Activated CD4-positive, CD25-positive, alpha-beta regulatory T cell (primary cell): Measurements from ENCODE around the gene ATG5.

ENCODE experiments used
- DNase-seq, 4 experiments: peaks; one replicate each; lab custom pipeline; 2025; lab: John Stamatoyannopoulos, UW

Gene ATG5

DNA sequence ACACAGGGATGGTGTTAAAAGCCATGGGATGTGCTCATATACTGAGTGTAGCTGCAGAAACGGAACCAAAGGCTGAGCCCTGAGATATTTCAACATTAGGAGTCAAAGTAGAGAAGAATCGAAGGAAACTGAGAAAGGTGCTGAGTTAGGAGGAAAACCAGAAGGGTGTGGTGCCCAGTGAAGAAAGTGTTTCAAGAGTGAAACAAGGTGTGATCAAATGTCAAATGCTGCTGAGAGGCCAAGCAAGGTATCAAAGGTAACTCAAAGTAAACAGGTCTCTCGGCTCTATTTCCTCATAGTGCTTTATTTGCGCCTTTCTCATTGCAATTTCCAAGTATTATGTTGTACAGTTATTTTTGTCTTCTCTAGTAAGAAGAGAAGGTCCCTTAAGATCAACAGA is 145.4 kb downstream of the ATG5 start:
- DNase-seq: no peak

GRCh38 chr6:106178900-106179299 is 146.7 kb downstream of the ATG5 start:
- no peak for DNase-seq

GRCh38 chr6:106177786-106178185 is 147.8 kb downstream of the ATG5 start:
- no peak for DNase-seq

GRCh38 chr6:106173124-106173879 is 152.3 kb downstream of the ATG5 start:
- DNase-seq: no peak

DNA sequence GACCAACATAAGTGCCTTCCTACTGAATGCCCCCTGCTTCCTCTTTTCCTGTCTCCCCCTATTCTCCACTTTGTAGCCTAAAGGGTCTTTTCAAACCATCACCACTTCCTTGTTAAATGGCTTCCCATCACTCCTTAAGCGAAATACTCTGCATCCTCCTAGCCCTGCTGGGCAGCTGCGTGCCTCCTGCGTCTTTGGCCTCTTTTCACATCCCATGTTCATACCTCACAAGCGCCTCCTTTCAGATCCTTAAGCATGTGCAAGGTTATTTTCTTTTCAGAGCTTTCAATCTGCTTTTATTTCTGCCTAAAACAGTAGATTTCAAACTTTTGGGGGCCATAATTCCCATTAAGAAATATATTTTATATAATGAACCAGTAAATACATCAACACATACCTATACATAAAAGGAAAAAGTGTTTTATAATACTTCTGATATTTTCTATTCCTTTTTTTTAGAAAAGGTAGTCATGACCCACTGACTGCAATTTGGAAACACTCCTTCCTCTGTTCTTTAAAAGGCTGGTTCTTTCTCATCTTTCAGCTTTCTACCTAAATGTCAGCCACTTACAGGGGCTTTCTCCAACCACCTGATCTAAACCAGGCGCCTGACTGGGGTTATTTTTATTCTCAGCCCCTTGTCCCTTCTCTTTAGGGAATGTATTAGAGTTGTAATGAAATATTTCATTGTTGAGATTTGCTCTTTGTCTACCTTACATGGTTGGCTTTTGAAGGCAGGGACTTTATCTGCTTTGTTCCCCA is 155.3 kb downstream of the ATG5 start:
- DNase-seq: no peak

- no peak for DNase-seq
These were observed 156.0 kb downstream of the ATG5 start for GRCh38 chr6:106169517-106169916.

DNA sequence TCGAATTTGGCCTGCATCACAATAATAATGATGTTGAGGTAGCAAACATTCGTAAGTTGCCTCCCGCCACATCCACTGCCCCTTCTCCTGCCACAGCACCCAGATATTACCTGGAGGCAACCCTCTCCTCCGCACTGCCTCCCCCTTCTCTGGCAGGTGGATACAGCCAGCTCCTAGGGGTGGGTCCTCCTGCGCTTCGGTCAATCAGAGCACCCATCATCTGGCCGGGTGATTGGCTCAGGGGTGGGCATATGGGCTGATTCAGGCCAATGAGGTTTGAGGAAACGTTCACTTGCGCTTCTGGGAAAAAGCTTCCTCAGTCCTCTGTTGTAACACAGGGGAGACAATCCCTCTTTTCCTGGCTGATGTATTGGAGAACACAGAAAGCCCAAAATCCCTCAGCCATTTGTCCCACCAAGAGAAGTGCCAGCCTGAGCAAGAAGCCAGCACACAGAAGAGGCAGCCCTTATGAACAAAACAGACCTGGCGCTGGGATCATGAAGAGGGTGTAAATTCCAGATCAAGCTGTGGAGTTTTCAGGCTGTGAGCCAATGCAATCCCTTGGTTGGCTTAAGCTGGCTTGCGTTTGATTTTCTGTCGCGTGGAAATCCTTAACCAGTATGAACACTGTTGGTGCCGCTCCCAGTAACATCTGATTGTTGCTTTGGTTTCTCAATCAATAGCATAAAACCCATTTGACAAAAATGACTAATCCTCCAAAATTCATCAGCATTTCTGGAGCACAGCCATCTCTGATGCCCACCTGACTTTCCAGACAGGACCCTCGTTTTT is 157.3 kb downstream of the ATG5 start:
- DNase-seq: no peak

DNA sequence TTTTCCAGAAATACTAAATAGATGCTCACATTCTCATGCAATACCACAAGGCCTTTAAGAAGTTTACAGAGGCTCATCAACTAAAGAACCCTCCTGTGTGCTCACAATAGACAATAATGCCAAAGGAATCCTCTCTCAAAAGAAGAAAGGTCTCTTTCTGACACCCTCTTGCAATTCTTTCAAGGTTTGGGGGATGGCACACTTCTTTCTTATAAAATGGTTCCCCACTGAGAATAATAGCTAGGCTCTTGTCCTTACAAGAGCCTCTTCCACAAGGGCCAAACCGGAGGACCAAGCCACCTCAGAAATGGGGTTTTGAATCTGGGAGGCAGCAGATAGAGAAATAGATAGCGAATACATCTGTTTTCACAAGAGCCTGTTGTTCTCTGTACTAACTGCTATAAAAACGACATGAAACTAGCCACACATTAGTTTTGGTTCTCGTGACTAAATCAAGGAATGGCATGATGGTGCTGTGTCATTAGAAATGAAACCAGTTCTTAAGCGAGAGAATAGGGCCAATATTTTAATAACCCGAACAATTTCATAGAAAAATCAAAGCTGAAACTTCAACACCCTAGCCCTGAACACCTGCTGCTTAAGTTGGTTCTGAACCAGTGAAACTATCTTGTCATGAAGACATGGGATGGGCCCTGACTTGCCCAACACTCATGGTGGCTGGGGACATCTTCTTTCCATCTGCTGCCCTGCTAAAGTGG is 158.3 kb downstream of the ATG5 start:
- peak in 1 of 4 experiments; percentile 12 for DNase-seq

GRCh38 chr6:106165885-106166485 is 159.6 kb downstream of the ATG5 start:
- DNase-seq: no peak

GRCh38 chr6:106163966-106164877 is 161.3 kb downstream of the ATG5 start:
- DNase-seq: peak in 2 of 4 experiments; percentile 48 to 49

DNA sequence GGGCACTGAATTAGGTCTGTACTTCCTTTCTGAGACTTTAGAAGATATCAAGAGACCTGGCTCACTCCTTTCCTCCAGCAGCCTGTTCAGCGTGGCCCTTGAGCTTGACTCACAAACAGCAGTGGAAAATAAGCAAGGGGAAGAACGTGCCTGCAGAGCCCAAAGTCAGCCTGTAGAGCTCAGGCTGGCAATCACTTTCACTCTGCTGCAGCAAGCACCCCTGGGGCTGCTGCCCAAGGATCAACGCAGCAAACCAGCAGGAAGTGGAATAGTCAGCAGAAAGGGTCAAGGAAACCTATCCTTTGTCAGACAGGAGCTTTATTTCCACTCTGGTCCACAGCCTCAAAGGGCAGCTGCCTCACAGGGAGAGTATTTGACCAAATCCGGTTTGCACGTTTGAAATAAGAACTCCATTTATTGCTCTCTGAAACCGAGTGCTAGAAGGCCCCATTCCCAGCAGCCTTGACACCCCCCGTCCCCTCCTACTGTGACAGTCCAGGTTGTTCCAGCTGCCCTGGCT is 162.1 kb downstream of the ATG5 start:
- DNase-seq: no peak

DNA sequence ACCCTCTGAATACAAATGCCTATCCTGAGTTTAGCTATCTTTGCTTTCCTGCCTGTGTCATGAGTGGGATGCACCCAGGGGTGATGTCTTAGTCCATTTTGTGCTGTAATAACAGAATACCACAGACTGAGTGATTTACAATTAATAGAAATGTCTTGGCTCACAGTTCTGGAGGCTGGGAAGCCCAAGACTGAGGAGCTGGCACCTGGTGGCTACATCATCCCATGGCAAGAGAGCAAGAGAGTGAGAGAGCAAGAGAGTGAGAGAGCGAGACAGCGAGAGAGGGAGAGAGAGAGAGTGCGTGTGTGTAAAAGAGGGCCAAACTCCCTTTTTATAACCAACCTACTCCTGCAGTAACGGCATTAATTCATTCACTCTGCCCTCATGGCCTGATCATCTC is 162.6 kb downstream of the ATG5 start:
- no peak for DNase-seq

GRCh38 chr6:106161893-106162292 is 163.7 kb downstream of the ATG5 start:
- DNase-seq: no peak

DNA sequence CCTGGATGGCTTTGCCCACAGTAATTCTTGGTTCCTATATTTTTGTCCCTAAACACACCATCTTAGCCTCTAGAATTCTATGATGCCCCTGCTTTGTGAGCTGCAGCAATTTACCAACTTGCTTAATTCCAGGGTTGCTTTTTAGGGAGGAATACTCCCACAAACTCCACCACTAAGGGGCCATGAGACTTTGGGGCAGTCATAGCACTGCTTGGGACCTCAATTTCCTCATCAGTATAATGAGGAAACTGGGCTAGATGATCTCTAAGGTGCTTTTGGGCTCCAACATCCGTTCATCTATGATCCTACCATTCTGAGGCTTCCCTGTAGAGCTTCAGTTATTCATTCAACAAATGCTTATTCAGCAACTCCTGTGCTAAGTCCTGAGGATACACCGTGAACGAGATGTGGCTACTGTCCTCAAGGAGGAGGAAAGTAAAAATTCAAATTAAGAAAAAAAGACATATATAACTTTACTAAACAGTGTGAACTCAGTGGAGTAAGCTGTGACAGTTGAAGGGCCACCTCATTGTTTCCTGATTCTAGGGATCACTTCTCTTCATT is 164.2 kb downstream of the ATG5 start:
- no peak for DNase-seq

GRCh38 chr6:106160189-106160588 is 165.4 kb downstream of the ATG5 start:
- no peak for DNase-seq

- no peak for DNase-seq
These were observed 166.0 kb downstream of the ATG5 start for GRCh38 chr6:106159531-106159940.

GRCh38 chr6:106158816-106159215 is 166.7 kb downstream of the ATG5 start:
- DNase-seq: no peak

- no peak for DNase-seq
These were observed 168.7 kb downstream of the ATG5 start for GRCh38 chr6:106156863-106157262.

DNA sequence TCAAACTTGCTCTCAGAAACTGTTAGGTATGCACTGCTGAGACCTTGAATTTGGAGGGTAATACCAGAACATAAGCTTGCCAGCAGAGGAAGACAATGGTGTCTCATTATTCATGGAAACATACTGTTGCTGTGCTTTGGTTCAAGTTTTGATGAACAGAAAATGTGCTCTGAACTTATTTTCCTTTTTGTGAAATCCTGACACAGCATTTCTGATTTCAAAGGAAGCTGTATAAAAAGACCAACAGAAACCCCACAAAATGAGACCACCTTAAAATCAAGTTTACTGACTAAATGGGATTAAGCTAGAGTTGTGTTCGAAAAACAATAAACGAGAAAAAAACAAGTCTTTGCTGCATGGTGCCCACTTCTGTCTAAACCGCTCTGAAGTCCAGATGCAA is 169.1 kb downstream of the ATG5 start:
- no peak for DNase-seq
